Gastroesophageal sphincter (tissue), 3 donors: ENCODE measurements around the gene MTHFD2L.
"Not testable (repeated sequence)": the region's sequence is repeated elsewhere in the genome, so short reads cannot be mapped to it uniquely, and the experiment has no call there.

Source experiments
- EP300 ChIP-seq: sonication (generic); formaldehyde crosslinking; IDR thresholded peaks from one replicate; pipeline ENCODE4 v1.6.1; 2017; ENCODE audit warnings: antibody characterized with exemption, mild to moderate bottlenecking
- POLR2A ChIP-seq, 2 donors: fragments of 450-650 bp; IDR thresholded peaks; one replicate each; pipeline ENCODE4 v1.6.1; 2017; ENCODE audit warnings: antibody characterized with exemption in 2 of 2, mild to moderate bottlenecking in 2 of 2, moderate library complexity in 1 of 2
- TF ChIP-seq, protein P1 (sequence below), 4 experiments: fragments of 200-600 bp in 2 of 4; fragments of 450-650 bp in 2 of 4; sonication (generic) in 1 of 4; IDR thresholded peaks; one replicate each; pipeline ENCODE4 v1.5.1; 2017 to 2019; ENCODE audit warnings: antibody characterized with exemption in 4 of 4, mild to moderate bottlenecking in 2 of 4, moderate library complexity in 2 of 4

GRCh38 chr4:74215236-74215635 lies 57.3 kb downstream of the MTHFD2L start:
- TF ChIP-seq, protein P1, sequence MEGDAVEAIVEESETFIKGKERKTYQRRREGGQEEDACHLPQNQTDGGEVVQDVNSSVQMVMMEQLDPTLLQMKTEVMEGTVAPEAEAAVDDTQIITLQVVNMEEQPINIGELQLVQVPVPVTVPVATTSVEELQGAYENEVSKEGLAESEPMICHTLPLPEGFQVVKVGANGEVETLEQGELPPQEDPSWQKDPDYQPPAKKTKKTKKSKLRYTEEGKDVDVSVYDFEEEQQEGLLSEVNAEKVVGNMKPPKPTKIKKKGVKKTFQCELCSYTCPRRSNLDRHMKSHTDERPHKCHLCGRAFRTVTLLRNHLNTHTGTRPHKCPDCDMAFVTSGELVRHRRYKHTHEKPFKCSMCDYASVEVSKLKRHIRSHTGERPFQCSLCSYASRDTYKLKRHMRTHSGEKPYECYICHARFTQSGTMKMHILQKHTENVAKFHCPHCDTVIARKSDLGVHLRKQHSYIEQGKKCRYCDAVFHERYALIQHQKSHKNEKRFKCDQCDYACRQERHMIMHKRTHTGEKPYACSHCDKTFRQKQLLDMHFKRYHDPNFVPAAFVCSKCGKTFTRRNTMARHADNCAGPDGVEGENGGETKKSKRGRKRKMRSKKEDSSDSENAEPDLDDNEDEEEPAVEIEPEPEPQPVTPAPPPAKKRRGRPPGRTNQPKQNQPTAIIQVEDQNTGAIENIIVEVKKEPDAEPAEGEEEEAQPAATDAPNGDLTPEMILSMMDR (IDR thresholded peaks at IDR 0.05) = not testable (repeated sequence)
- not testable (repeated sequence) for TF ChIP-seq POLR2A (IDR thresholded peaks at IDR 0.05); EP300
